Ishikawa (cell line): ENCODE data around the gene INPP4A.

ENCODE experiments used
- CEBPB ChIP-seq: IDR thresholded peaks from 2 replicates; pipeline ENCODE4 v1.6.1; 2012
- CREB1 ChIP-seq: IDR thresholded peaks from 2 replicates; pipeline ENCODE4 v1.6.1; 2012; ENCODE audit warnings: low read depth
- EGR1 ChIP-seq: IDR thresholded peaks from 2 replicates; pipeline ENCODE4 v1.6.1; 2012
- EP300 ChIP-seq: IDR thresholded peaks from 2 replicates; pipeline ENCODE4 v1.6.1; 2012; ENCODE audit warnings: borderline replicate concordance
- FOXM1 ChIP-seq: IDR thresholded peaks from 2 replicates; pipeline ENCODE4 v1.6.1; 2012; ENCODE audit warnings: low read depth, borderline replicate concordance
- NFIC ChIP-seq: IDR thresholded peaks from 2 replicates; pipeline ENCODE4 v1.6.1; 2012
- RAD21 ChIP-seq: IDR thresholded peaks from 2 replicates; pipeline ENCODE4 v1.6.1; 2012; ENCODE audit warnings: low read depth
- REST ChIP-seq: IDR thresholded peaks from 2 replicates; pipeline ENCODE4 v1.6.1; 2012; ENCODE audit warnings: low read depth, mild to moderate bottlenecking
- TAF1 ChIP-seq: IDR thresholded peaks from 2 replicates; pipeline ENCODE4 v1.6.1; 2012; ENCODE audit warnings: low read depth, mild to moderate bottlenecking
- TCF12 ChIP-seq: IDR thresholded peaks from 2 replicates; pipeline ENCODE4 v1.6.1; 2012; ENCODE audit warnings: low read depth
- TEAD4 ChIP-seq: IDR thresholded peaks from 2 replicates; pipeline ENCODE4 v1.6.1; 2012
- YY1 ChIP-seq: IDR thresholded peaks from 2 replicates; pipeline ENCODE4 v1.6.1; 2012; ENCODE audit warnings: low read depth
- ZBTB7A ChIP-seq: IDR thresholded peaks from 2 replicates; pipeline ENCODE4 v1.6.1; 2012; ENCODE audit warnings: low read depth
- TF ChIP-seq, protein P1 (sequence below): IDR thresholded peaks from 2 replicates; pipeline ENCODE4 v1.6.1; 2012
- TF ChIP-seq, protein P2 (sequence below): IDR thresholded peaks from 2 replicates; pipeline ENCODE4 v1.6.1; 2012

Gene INPP4A

DNA sequence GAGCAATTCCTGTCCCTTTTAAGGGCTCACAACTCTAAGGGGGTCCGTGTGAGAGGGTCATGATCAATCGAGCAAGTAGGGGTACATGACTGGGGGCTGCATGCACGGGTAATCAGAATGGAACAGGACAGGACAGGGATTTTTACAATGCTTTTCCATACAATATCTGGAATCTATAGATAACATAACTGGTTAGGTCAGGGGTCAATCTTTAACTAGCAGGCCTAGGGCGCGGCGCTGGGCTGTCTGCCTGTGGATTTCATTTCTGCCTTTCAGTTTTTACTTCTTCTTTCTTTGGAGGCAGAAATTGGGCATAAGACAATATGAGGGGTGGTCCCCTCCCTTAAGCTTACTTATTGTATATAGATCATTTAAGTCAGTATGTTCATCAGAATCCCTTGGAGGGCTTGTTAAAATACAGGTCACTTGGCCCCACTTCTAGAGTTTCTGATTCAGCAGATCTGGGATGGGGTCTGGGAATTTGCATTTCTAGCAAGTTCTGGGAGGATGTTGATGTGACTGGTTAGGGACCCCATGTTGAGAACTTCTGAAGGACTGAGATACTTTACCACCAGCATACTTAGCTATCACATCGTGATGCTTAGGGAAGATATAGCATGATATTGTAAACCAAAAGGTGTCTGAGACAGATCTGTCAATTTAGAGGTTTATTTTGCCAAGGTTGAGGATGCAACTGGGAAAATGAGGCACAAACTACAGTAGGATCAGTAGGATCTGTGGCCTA, 2.8 kb upstream of the INPP4A start:
- TF ChIP-seq NFIC: no peak
- TF ChIP-seq CREB1: no peak
- no peak for TF ChIP-seq FOXM1
- TF ChIP-seq EP300: no peak
- TF ChIP-seq YY1: no peak
- no peak for TF ChIP-seq RAD21
- TF ChIP-seq, protein P1, sequence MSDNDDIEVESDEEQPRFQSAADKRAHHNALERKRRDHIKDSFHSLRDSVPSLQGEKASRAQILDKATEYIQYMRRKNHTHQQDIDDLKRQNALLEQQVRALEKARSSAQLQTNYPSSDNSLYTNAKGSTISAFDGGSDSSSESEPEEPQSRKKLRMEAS: no peak
- no peak for TF ChIP-seq TCF12
- no peak for TF ChIP-seq TAF1
- no peak for TF ChIP-seq TEAD4
- TF ChIP-seq EGR1: no peak
- no peak for TF ChIP-seq ZBTB7A
- TF ChIP-seq, protein P2, sequence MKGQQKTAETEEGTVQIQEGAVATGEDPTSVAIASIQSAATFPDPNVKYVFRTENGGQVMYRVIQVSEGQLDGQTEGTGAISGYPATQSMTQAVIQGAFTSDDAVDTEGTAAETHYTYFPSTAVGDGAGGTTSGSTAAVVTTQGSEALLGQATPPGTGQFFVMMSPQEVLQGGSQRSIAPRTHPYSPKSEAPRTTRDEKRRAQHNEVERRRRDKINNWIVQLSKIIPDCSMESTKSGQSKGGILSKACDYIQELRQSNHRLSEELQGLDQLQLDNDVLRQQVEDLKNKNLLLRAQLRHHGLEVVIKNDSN: no peak
- TF ChIP-seq REST: no peak
- TF ChIP-seq CEBPB: no peak

GRCh38 chr2:98442488-98442887, 2.2 kb upstream of the INPP4A start:
- no peak for TF ChIP-seq REST

DNA sequence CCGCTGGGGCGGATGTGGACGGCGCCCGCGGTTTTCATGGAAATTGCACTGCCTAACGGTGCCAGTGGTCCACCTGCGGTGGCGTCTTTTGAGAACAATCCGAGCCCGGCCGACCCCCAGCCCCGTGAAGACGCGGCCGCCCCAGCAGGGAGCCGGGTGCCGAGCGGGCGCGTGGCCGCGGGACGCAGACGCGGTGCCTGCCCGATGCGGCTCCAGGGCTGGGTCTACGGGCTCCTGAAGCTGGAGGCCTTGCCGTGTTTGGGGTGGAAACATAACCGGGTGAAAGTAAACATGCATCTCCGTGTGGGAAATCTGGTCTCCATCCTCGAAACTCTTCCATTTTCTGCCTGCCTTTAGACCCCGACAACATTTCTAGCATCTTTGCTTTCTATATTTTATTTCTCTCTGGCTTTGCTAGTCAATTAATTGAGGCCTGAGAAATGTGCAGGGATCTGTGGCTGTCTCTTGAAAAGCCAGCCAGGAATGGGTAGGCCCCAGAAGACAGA, 572 bp downstream of the INPP4A start:
- TF ChIP-seq FOXM1: no peak
- no peak for TF ChIP-seq CEBPB
- TF ChIP-seq, protein P2: no peak
- no peak for TF ChIP-seq REST
- TF ChIP-seq EP300: no peak

DNA sequence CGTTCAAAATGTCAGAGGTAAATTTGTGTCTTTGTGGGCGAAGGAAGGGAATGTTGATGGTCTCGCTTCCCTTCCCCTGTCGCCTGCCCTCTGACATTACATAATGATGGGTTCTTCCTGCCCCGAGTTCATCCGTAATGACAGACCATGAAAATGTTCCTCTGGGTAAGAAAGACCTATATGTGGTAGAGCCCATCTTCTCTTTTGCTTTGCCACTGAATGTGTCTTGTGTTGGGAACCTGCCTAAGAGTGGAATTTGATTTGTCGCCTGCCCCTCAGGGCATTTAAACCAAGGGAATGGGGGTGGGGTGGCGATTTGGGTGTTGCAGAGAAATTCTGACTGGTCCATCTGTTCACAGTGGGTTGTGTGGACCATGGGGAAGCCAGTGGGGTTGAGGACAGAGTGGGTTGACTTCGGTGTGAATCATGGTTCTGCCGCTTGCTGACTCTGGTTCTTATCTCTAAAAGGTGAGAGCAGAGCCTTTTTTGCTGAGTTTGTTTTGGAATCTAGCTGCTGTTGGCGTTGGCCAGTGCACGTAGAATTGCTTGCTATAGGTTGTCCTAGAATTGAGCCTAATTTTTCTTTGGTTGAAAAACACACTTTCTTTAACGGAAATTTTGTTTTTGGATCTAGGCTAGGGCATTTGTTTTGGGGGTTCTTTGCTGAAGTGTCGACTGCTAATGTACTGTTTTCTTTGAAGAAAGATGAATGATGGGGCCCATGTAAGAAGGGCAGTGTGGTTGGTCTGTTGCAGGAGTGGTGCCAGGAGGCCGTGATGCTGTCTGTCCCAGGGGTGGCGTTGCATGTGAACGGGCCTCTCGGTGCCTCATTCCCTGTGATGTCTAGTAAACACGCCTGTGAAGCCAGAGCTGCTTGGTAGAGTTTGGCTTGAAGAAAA, 1.3 kb downstream of the INPP4A start:
- TF ChIP-seq TCF12: no peak
- no peak for TF ChIP-seq EP300
- TF ChIP-seq ZBTB7A: no peak
- TF ChIP-seq CEBPB: no peak
- TF ChIP-seq, protein P2: no peak
- no peak for TF ChIP-seq FOXM1
- TF ChIP-seq, protein P1: no peak
- no peak for TF ChIP-seq CREB1
- no peak for TF ChIP-seq REST
- no peak for TF ChIP-seq TEAD4
- no peak for TF ChIP-seq YY1
- no peak for TF ChIP-seq TAF1
- TF ChIP-seq EGR1: no peak
